SK-N-MC (cell line): ENCODE measurements around the gene TMPRSS11E.
"Not testable (repeated sequence)": the region's sequence is repeated elsewhere in the genome, so short reads cannot be mapped to it uniquely, and the experiment has no call there.

Experiments
- DNase-seq: peaks from one replicate; pipeline ENCODE4 v3.0.0-alpha.2; 2011; ENCODE audit warnings: low read depth, low spot score
- H3K27ac ChIP-seq: fragments of 200-600 bp; sonication (generic); 2 replicates; pipeline ENCODE4 v1.5.1; 2016; ENCODE audit warnings: mixed run types
- H3K36me3 ChIP-seq: fragments of 200-600 bp; sonication (generic); 2 replicates; pipeline ENCODE4 v1.6.1; 2017; ENCODE audit warnings: antibody characterized with exemption, low read length, mixed read lengths; ENCODE audit not compliant: insufficient read depth
- H3K4me3 ChIP-seq: fragments of 200-600 bp; sonication (generic); 2 replicates; pipeline ENCODE4 v1.5.1; 2016
- H3K9ac ChIP-seq: fragments of 200-600 bp; sonication (generic); 2 replicates; pipeline ENCODE4 v1.8.0; 2017; ENCODE audit warnings: mixed run types, mixed read lengths; ENCODE audit not compliant: insufficient read length
- H3K9me3 ChIP-seq: fragments of 200-600 bp; sonication (generic); 2 replicates; pipeline ENCODE4 v1.6.1; 2017; ENCODE audit warnings: low read depth, mild to moderate bottlenecking, antibody characterized with exemption, low read length, moderate library complexity, mixed read lengths
- EZH2 ChIP-seq: fragments of 200-600 bp; sonication (generic); IDR thresholded peaks from one replicate; pipeline ENCODE4 v1.6.1; 2017; ENCODE audit warnings: antibody characterized with exemption
- FOXP2 ChIP-seq: optimal IDR thresholded peaks from 2 replicates; pipeline ENCODE3; 2011; ENCODE audit warnings: mild to moderate bottlenecking, moderate library complexity; ENCODE audit not compliant: insufficient read depth; ENCODE audit errors: extremely low read length, control extremely low read depth
- POLR2AphosphoS5 ChIP-seq: IDR thresholded peaks from 2 replicates; pipeline ENCODE4 v1.6.1; 2012; ENCODE audit warnings: mild to moderate bottlenecking, low read depth, low read length, borderline replicate concordance

Gene TMPRSS11E

GRCh38 chr4:68518889-68519288, 71.6 kb downstream of the TMPRSS11E start:
- Histone ChIP-seq H3K9ac (no peak overlapping the region), H3K27ac (no peak overlapping the region), H3K36me3 (no peaks in the 10 kb centered on the region), H3K4me3 (no peak overlapping the region), H3K9me3 (no peaks in the 10 kb centered on the region)
- no peak for DNase-seq
- TF ChIP-seq POLR2AphosphoS5 (no peak), EZH2 (no peak)

- Histone ChIP-seq H3K4me3 (no peak overlapping the region), H3K9me3 (no peaks in the 10 kb centered on the region), H3K36me3 (no peaks in the 10 kb centered on the region), H3K9ac (no peak overlapping the region), H3K27ac (no peak overlapping the region)
- DNase-seq, result no peak
- TF ChIP-seq POLR2AphosphoS5 (no peak), EZH2 (no peak), FOXP2 (no peak)
These were observed 73.7 kb downstream of the TMPRSS11E start for GRCh38 chr4:68520985-68521384.

- H3K27ac ChIP-seq, DNase-seq, H3K36me3 ChIP-seq, H3K9me3 ChIP-seq, H3K9ac ChIP-seq, H3K4me3 ChIP-seq: not testable (repeated sequence)
These were observed 75.0 kb downstream of the TMPRSS11E start for GRCh38 chr4:68522232-68522631.

GRCh38 chr4:68535974-68536373, 88.7 kb downstream of the TMPRSS11E start:
- H3K9me3 ChIP-seq, result no peaks in the 10 kb centered on the region

GRCh38 chr4:68536375-68536774, 89.1 kb downstream of the TMPRSS11E start:
- Histone ChIP-seq H3K27ac (no peak overlapping the region), H3K9me3 (no peaks in the 10 kb centered on the region), H3K36me3 (no peaks in the 10 kb centered on the region), H3K4me3 (no peak overlapping the region), H3K9ac (no peak overlapping the region)
- no peak for DNase-seq
- TF ChIP-seq POLR2AphosphoS5 (no peak), EZH2 (no peak), FOXP2 (no peak)

More at GRCh38 chr4:68535974-68536373, 88.7 kb downstream of the TMPRSS11E start:
- Histone ChIP-seq H3K4me3 (no peak overlapping the region), H3K27ac (no peak overlapping the region), H3K9ac (no peak overlapping the region), H3K36me3 (no peaks in the 10 kb centered on the region)
- DNase-seq, result no peak
- TF ChIP-seq EZH2, result no peak
- TF ChIP-seq POLR2AphosphoS5, result no peak
- no peak for TF ChIP-seq FOXP2

- H3K4me3 ChIP-seq, H3K9ac ChIP-seq, H3K36me3 ChIP-seq, H3K27ac ChIP-seq, DNase-seq, H3K9me3 ChIP-seq: not testable (repeated sequence)
These were observed 95.5 kb downstream of the TMPRSS11E start for GRCh38 chr4:68542742-68543141.
